Measurements from ENCODE around the gene CIROP. TPM values are rescaled to one million over a fixed set of nuclear protein-coding genes. Genes with fewer than 3 reads are reported as not detected.

CIROP gene
- total and polyA plus RNA-seq, 9 of the 15 experiments (the other 6 are each of a cell fraction or from before 2014, with no cell fraction given): not detected

GRCh38 chr14:23112359-23113178 lies 7.8 kb upstream of the CIROP start (continued):
- TF ChIP-seq ZBTB8A (IDR thresholded peaks at IDR 0.05; ENCODE audit: partially characterized antibody): no peak
- 0 out of 2 replicates have a peak, but pooled peaks have one; percentile 45 for TF ChIP-seq ZNF311 (CRISPR knock-in tag; IDR thresholded peaks at IDR 0.05)
- TF ChIP-seq ATF4 (CRISPR knock-in tag; IDR thresholded peaks at IDR 0.05): peak; percentile 70
- peak; percentile 44; the same call in 1 of the 2 replicates for TF ChIP-seq ZNF316 (IDR thresholded peaks at IDR 0.05)
- TF ChIP-seq NFIC (IDR thresholded peaks at IDR 0.05): peak; percentile 92
- TF ChIP-seq, protein P1, sequence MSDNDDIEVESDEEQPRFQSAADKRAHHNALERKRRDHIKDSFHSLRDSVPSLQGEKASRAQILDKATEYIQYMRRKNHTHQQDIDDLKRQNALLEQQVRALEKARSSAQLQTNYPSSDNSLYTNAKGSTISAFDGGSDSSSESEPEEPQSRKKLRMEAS (CRISPR knock-in tag; IDR thresholded peaks at IDR 0.05): peak; percentile 96
- TF ChIP-seq, protein P2, sequence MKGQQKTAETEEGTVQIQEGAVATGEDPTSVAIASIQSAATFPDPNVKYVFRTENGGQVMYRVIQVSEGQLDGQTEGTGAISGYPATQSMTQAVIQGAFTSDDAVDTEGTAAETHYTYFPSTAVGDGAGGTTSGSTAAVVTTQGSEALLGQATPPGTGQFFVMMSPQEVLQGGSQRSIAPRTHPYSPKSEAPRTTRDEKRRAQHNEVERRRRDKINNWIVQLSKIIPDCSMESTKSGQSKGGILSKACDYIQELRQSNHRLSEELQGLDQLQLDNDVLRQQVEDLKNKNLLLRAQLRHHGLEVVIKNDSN (CRISPR knock-in tag; IDR thresholded peaks at IDR 0.05): no peak
- peak; percentile 92 for TF ChIP-seq ZBTB33 (CRISPR knock-in tag; IDR thresholded peaks at IDR 0.05)
- no peak for TF ChIP-seq ARID3A (IDR thresholded peaks at IDR 0.05; ENCODE audit: borderline replicate concordance, low read depth, low read length)
- TF ChIP-seq TOE1 (IDR thresholded peaks at IDR 0.05; ENCODE audit: borderline replicate concordance): peak; percentile 81; the same call in 1 of the 2 replicates
- no peak for TF ChIP-seq TOE1 (CRISPR knock-in tag; IDR thresholded peaks at IDR 0.05; ENCODE audit: borderline replicate concordance, low read depth)
- peak; percentile 100 for TF ChIP-seq HDAC2 (IDR thresholded peaks at IDR 0.05)
- peak; percentile 28 to 47; a peak in 1 of 4 replicates for TF ChIP-seq NRF1 (conservative IDR thresholded peaks at IDR 0.05 in 1 of 2, IDR thresholded peaks at IDR 0.05 in 1 of 2)
- peak in 1 of 3 experiments; percentile 23 for TF ChIP-seq YY1 (IDR thresholded peaks at IDR 0.05; ENCODE audit: borderline replicate concordance in 1 of 3, control insufficient read depth in 1 of 3, extremely low read depth in 1 of 3, insufficient read depth in 3 of 3, insufficient read length in 1 of 3, insufficient replicate concordance in 2 of 3, low read depth in 1 of 3, low read length in 2 of 3)
- no peak for TF ChIP-seq XRCC4 (IDR thresholded peaks at IDR 0.05; ENCODE audit: extremely low read depth, insufficient read depth, insufficient read length)
- peak; percentile 97 for TF ChIP-seq ZNF740 (CRISPR knock-in tag; IDR thresholded peaks at IDR 0.05)
- TF ChIP-seq ZNF740 (tag; IDR thresholded peaks at IDR 0.05): peak in 1 of 2 experiments; percentile 70; a peak in 2 of 4 replicates

Data from K562 (cell line).